Right forelimb (tissue), 1 donor: ENCODE data around the gene TEF.
"Not testable (repeated sequence)": the region's sequence is repeated elsewhere in the genome, so short reads cannot be mapped to it uniquely, and the experiment has no call there.

ENCODE experiments used
- DNase-seq: peaks from one replicate; pipeline ENCODE4 v3.0.0-alpha.2; 2018

The TEF gene

GRCh38 chr22:41429951-41430332 lies 48.2 kb downstream of the TEF start:
- no peak for DNase-seq

GRCh38 chr22:41431656-41432055 lies 49.9 kb downstream of the TEF start:
- DNase-seq: no peak

- DNase-seq: not testable (repeated sequence)
These were observed 51.7 kb downstream of the TEF start for GRCh38 chr22:41433480-41433879.

GRCh38 chr22:41434361-41435003 lies 52.7 kb downstream of the TEF start:
- not testable (repeated sequence) for DNase-seq

- DNase-seq: no peak
These were observed 53.8 kb downstream of the TEF start for GRCh38 chr22:41435560-41435959.

- no peak for DNase-seq
These were observed 54.8 kb downstream of the TEF start for GRCh38 chr22:41436322-41437113.

GRCh38 chr22:41437198-41437597 lies 55.5 kb downstream of the TEF start:
- no peak for DNase-seq

GRCh38 chr22:41440511-41440910 lies 58.8 kb downstream of the TEF start:
- not testable (repeated sequence) for DNase-seq

- DNase-seq: no peak
These were observed 60.6 kb downstream of the TEF start for GRCh38 chr22:41442240-41442792.

- DNase-seq: peak; percentile 96
These were observed 62.8 kb downstream of the TEF start for GRCh38 chr22:41444360-41445128.

- peak; percentile 53 for DNase-seq
These were observed 63.7 kb downstream of the TEF start for GRCh38 chr22:41445129-41446056.

GRCh38 chr22:41446057-41446501 lies 64.3 kb downstream of the TEF start:
- DNase-seq: peak; percentile 58

- peak; percentile 97 for DNase-seq
These were observed 65.1 kb downstream of the TEF start, which contains the start of gene TOB2 for GRCh38 chr22:41446639-41447434. TOB2 (minus strand) TSS chr22:41446801; CDS start chr22:41437345, 9,456 bp downstream.

GRCh38 chr22:41447435-41448188 lies 65.9 kb downstream of the TEF start:
- peak; percentile 87 for DNase-seq

- peak; percentile 97 for DNase-seq
These were observed 66.6 kb downstream of the TEF start for GRCh38 chr22:41448189-41448808.
